Activated naive CD8-positive, alpha-beta T cell treated with anti-CD3 and anti-CD28 coated beads, Interleukin-2, amount 10 ng/mL, durations not matched to agents 7 days and 5 days (primary cell): ENCODE data around the gene B4GALT2. TPM values are rescaled to one million over a fixed set of nuclear protein-coding genes. Genes with fewer than 3 reads are reported as not detected.
A peak's percentile ranks its signal among the peaks of the same experiment; 100 is the strongest.

Experiments used
- ATAC-seq: fragments of 150-1000 bp; cut with Tn5 transposase; one replicate; pipeline ENCODE4 v1.10.0; 2021; ENCODE audit warnings: low read depth, moderate library complexity
- POLR2A ChIA-PET: fragments of 350-600 bp; sonication (Branson Sonifier 250); formaldehyde crosslinking; loops from one replicate; lab custom pipeline; 2021; ENCODE audit warnings: antibody characterized with exemption; lab: Charles Lee
- DNase-seq: peaks from one replicate; pipeline ENCODE4 v3.0.0; 2021
- H3K27ac Mint-ChIP-seq: one replicate; pipeline ENCODE4 v1.8.0; 2022; ENCODE audit warnings: mild to moderate bottlenecking, mixed read lengths
- H3K27me3 Mint-ChIP-seq: one replicate; pipeline ENCODE4 v1.8.0; 2022; ENCODE audit warnings: mild to moderate bottlenecking, moderate library complexity, mixed read lengths
- H3K36me3 Mint-ChIP-seq: one replicate; pipeline ENCODE4 v1.8.0; 2021; ENCODE audit warnings: mild to moderate bottlenecking, mixed read lengths
- H3K4me1 Mint-ChIP-seq: one replicate; pipeline ENCODE4 v1.8.0; 2021; ENCODE audit warnings: mixed read lengths
- H3K4me3 Mint-ChIP-seq: one replicate; pipeline ENCODE4 v1.8.0; 2022; ENCODE audit warnings: mild to moderate bottlenecking, moderate library complexity, mixed read lengths
- H3K9me3 Mint-ChIP-seq: one replicate; pipeline ENCODE4 v1.8.0; 2021; ENCODE audit warnings: mixed read lengths
- total RNA-seq, 2 experiments: library from RNA; stranded (reverse); gene quantifications; one replicate each; pipeline ENCODE4 v1.2.3, GENCODE V29; 2021

The B4GALT2 gene
- total RNA-seq, 2 experiments from 2014 or later = 12.5 to 13.3 TPM

DNA sequence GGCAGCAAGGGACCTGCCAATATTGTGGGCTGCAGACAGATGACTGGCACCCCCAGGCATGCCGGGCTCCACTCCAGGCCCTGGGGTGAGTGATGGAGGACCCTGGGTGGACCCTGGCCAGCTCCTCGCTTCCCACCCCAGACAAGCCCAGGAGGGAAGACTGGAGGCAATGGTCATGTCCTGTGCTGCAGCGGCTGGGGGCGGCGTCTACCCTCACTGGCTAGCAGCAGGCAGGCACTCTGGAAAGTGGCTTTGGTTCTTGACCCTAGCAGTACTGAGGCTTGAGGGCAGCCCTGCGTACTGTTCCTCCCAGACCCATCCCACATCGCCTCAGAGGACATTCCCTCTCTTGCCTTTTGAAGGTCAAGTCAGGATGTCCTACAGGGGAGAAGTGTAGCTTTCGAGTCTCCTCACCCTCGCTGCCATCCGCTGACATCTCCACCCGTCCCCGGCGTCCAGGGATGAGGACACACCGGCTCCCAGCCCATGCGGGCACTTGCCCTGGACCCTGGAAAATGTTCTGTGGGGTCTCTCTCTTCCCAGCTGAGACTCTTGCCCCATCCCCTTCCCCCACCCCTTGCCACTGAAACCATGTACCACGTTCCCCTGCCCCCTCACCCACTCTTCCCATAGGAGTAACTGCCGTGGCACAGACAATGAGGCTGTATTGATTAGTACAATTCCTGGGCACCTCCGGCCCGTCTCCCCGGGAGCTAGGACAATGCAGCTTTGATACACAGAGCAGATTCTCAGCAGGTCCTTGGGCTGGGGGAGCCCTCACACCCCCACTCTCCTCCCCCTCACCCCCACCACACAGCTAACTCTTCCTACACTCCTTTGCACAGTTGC is 37.3 kb downstream of the B4GALT2 start:
- ATAC-seq (no peak), DNase-seq (no peak)
- Mint-ChIP-seq H3K36me3 (no peaks in the 10 kb centered on the region), H3K27ac (no peak overlapping the region), H3K4me1 (peaks cover 10% of the 10 kb centered on the region), H3K9me3 (no peaks in the 10 kb centered on the region), H3K27me3 (peaks cover 3% of the 10 kb centered on the region), H3K4me3 (no peak overlapping the region)
- POLR2A ChIA-PET = no interaction called here

DNA sequence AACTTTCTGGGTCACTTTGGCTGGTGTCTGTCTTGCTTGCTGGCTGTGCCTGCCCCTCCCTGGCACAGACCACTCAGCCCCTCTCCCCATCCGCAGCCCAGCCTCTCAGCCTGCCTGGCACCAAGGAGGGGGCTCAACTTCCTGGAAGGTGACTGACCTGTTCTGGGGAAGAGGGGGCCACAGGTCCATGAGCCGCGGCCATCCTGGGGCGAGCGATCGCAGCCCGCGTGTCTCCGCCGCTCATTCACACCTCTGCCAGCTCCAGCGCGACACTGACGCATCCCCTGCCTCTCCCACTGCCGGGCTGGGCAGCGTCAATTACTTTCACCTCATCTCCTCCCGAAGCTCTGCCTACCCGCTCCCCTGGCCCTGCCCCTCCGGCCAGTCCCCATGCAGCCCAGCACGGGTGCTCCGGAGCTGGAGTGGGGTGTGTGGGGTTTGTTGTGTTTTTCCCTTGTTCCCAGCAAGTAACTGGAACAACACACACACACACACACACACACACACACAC is 37.9 kb downstream of the B4GALT2 start:
- POLR2A ChIA-PET = no interaction called here
- no peak for DNase-seq
- Mint-ChIP-seq H3K4me3 (no peak overlapping the region), H3K4me1 (peaks cover 10% of the 10 kb centered on the region), H3K27ac (no peak overlapping the region), H3K27me3 (peaks cover 3% of the 10 kb centered on the region), H3K9me3 (no peaks in the 10 kb centered on the region), H3K36me3 (no peaks in the 10 kb centered on the region)
- ATAC-seq = no peak

DNA sequence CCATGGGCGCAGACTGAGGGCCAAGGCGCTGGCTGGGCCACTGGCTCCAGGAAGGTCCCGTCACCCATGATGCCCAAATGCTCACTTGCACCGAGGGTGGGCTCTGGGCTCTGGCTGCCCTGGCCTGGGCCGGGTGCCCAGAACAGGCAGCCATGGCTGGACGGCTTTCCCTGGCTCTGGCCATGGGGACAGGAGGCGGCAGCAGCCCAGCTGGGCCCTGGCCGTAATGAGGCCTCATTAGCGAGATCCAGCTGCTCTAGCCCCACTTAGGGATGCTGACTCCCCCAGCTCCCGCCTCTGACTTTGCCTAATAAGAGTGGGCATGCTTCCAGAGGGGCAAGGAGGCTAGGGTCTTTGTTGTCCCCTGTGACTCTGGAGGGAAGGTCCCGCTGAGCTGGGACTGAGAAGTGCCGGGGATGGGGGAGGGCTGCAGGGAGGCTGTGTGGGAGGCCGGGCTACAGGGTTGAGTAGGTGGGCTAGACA is 40.5 kb downstream of the B4GALT2 start:
- H3K4me1 Mint-ChIP-seq = no peaks in the 10 kb centered on the region
- POLR2A ChIA-PET = no interaction called here
- no peak for ATAC-seq
- H3K4me3 Mint-ChIP-seq = no peak overlapping the region
- no peaks in the 10 kb centered on the region for H3K36me3 Mint-ChIP-seq
- H3K9me3 Mint-ChIP-seq = no peaks in the 10 kb centered on the region
- H3K27ac Mint-ChIP-seq = no peak overlapping the region
- no peak for DNase-seq
- peaks cover under 1% of the 10 kb centered on the region for H3K27me3 Mint-ChIP-seq

DNA sequence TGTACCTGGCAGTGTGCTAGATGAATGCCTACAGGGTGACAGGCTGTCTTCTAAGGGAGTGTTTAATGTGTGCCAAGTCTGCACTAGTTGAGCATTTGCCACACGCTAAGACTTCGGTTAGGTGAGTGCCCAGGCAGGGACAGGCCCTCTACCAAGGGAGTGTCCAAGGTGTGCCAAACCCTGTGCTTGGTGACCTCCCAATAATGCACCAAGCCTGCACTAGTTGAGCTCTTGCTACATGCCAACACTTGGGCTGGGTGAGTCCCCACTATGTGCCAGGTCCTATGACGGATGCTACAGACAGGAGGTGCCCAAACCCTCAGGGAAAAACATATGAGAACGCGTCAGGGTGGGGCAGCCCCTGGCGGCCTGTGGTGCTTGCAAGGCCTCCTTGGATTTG is 41.5 kb downstream of the B4GALT2 start:
- ATAC-seq (no peak), DNase-seq (no peak)
- H3K36me3 Mint-ChIP-seq = no peaks in the 10 kb centered on the region
- no peaks in the 10 kb centered on the region for H3K9me3 Mint-ChIP-seq
- POLR2A ChIA-PET = interaction anchor here (1.4 kb wide), 1 partner anchor 10 kb away, joined by 5 read pairs; the partner anchor contains the start of gene SLC6A9
- no peaks in the 10 kb centered on the region for H3K4me1 Mint-ChIP-seq
- H3K27ac Mint-ChIP-seq = no peak overlapping the region
- H3K27me3 Mint-ChIP-seq = no peaks in the 10 kb centered on the region
- no peak overlapping the region for H3K4me3 Mint-ChIP-seq

DNA sequence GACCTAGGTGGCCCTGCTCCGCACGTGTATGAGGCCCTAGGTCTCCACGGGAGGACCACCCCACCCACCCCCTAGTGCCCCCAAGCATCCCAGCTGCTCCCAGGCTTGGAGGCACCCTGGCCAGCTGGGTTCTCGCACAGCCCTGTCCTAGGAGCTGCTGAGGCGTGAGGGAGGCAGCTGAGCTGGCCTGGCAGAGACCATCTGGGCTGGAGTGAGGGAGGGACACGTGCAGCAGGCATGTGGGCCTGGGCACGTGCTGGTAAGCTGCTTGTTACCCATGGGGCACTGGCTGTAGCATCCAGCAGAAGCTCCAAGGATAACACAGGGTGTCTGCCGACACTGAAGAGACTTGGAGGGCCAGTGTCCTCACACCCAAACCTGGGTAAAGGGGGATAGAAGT is 42.1 kb downstream of the B4GALT2 start:
- H3K4me3 Mint-ChIP-seq = no peak overlapping the region
- no peaks in the 10 kb centered on the region for H3K4me1 Mint-ChIP-seq
- no peak for DNase-seq
- ATAC-seq = no peak
- H3K27me3 Mint-ChIP-seq = no peaks in the 10 kb centered on the region
- H3K9me3 Mint-ChIP-seq = no peaks in the 10 kb centered on the region
- H3K36me3 Mint-ChIP-seq = no peaks in the 10 kb centered on the region
- POLR2A ChIA-PET = interaction anchor here (1.4 kb wide), 1 partner anchor 10 kb away, joined by 5 read pairs; the partner anchor contains the start of gene SLC6A9
- no peak overlapping the region for H3K27ac Mint-ChIP-seq

DNA sequence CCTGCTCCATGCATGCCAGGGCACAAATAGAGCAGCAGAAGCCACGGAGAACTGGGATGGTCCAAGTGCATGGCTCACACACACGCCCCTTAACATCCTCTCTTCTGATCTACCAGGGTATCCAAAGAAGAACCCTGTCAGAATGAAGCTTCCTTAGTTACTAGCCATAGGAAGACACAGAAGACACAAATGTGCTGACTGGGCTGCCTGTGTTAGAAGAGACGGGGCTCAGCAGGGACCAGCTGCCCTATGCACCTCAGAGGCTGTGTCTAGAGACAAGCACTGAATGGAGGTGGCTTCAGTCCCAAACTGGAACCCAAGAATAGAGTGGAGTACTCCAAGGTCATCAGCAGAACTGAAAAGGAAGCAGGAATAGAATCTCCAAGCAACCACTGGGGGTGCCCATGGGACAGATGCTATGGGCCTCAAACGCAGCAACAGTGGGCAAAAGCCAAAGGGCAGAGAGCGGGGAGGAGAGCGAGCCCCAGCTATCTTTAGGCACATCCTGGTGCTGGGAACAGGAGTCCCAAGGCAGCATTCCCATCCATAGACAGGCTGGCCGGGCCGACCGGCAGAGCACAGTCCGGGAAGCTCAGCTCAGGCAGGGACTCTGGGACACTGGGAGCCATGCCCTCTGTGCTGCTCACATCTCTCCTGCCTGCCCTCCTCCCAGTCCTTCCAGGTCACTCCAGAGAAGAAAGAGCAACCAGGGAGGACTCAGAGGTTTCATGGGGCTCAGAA is 42.7 kb downstream of the B4GALT2 start:
- no peaks in the 10 kb centered on the region for H3K27me3 Mint-ChIP-seq
- H3K4me3 Mint-ChIP-seq = no peak overlapping the region
- no peaks in the 10 kb centered on the region for H3K4me1 Mint-ChIP-seq
- DNase-seq (no peak), ATAC-seq (no peak)
- no peaks in the 10 kb centered on the region for H3K36me3 Mint-ChIP-seq
- POLR2A ChIA-PET = interaction anchor here (1.4 kb wide), 1 partner anchor 9 kb away, joined by 5 read pairs; the partner anchor contains the start of gene SLC6A9
- H3K27ac Mint-ChIP-seq = no peak overlapping the region
- H3K9me3 Mint-ChIP-seq = no peaks in the 10 kb centered on the region

DNA sequence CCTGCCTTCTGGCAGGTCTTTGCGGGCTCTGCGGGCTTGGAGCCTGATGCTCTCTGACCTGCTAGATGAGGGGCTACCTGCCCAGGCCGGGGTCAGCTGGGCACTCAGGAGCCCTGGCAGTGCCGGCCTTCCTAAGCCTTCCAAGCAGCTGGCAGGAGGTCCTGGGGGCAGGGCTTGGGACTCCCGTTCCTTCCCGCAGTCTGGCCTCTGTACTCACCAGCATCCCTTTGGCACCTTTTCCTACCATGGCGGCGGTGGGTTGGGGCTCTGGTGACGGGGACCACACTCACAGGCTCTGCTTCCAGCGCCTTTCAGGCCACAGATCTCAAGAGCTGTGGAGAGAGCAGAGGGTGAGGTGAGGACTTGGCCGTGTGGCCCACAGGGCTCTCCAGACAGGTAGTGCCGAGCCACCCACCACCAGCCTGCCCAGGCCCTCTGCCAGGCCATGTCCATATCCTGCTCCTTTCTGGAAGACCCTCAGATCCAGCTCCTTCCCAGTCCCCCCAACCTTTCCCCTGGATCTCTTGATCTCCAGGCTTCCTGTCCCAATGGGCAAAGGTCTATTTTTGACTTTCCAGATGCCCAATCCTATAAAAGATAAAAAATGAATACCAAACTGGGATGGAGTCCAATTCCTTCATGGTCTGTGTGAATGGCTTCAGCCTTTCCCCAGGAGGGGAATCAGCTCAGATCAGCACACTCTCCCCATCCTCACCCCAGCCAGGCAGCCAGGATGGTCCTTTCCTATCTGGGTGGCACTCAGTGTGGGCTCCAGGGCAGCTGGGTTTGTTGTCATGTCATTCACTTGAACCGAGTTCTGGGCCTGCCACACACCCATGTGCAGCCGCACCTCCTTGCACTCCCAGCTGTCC is 45.3 kb downstream of the B4GALT2 start:
- Mint-ChIP-seq H3K36me3 (no peaks in the 10 kb centered on the region), H3K27me3 (no peaks in the 10 kb centered on the region), H3K9me3 (no peaks in the 10 kb centered on the region), H3K4me3 (no peak overlapping the region), H3K27ac (no peak overlapping the region), H3K4me1 (peaks cover 5% of the 10 kb centered on the region)
- POLR2A ChIA-PET = no interaction called here
- DNase-seq (no peak), ATAC-seq (no peak)

DNA sequence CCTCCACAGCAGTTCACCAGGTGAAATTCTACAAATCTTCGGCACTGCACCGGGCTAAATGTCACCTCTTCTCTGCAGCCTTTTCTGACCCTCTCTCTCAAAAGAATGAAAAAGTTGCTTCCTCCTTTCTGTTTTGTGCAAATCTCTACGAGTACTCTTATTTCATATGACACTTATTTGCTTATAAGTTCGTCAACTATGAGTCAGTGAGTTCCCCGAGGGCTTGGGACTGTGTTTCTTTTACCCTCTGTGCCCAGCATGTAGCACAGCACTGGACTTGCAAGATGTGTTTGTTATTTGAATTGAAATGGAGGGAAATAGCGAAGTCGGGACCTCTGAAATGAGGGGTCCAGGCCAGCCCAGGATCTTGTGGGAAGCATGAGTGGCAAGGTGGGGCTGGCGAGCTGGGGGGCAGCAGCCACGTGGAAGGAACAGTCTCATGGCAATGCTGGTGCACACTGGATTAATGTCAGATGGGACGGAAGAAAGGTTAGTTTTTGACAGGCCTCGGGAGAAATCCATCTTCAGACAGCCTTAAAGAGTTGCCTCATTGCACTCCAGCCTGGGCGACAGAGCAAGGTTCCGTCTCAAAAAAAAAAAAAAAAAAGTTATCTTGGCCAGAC is 46.0 kb downstream of the B4GALT2 start:
- no peaks in the 10 kb centered on the region for H3K27me3 Mint-ChIP-seq
- no peak overlapping the region for H3K27ac Mint-ChIP-seq
- no peak overlapping the region for H3K4me3 Mint-ChIP-seq
- no peak for ATAC-seq
- POLR2A ChIA-PET = no interaction called here
- H3K9me3 Mint-ChIP-seq = no peaks in the 10 kb centered on the region
- H3K4me1 Mint-ChIP-seq = peaks cover 9% of the 10 kb centered on the region
- no peaks in the 10 kb centered on the region for H3K36me3 Mint-ChIP-seq
- no peak for DNase-seq

DNA sequence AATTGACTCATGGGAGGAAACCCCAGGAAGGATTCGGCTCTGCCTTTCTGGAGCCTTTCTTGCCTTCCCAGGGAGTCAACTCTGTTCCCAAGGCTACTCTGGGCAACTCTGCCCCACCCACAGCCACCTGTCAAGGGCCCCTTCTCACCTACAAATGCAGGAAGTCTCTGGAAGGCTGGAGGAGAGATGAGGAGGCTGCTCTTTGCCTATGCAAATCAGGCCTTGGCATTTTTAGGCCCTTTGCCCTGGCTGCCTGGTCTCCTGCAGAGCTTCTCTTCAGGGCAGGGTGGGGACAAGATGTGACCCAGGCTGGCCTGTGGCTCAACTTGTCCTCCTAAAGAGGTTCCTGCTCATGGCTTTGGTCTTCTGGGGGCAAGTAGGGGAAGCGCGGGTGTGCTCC is 46.8 kb downstream of the B4GALT2 start:
- Mint-ChIP-seq H3K4me1 (peaks cover 9% of the 10 kb centered on the region), H3K27ac (no peak overlapping the region), H3K27me3 (no peaks in the 10 kb centered on the region), H3K4me3 (no peak overlapping the region), H3K36me3 (no peaks in the 10 kb centered on the region), H3K9me3 (no peaks in the 10 kb centered on the region)
- ATAC-seq = no peak
- POLR2A ChIA-PET = no interaction called here
- DNase-seq = no peak

DNA sequence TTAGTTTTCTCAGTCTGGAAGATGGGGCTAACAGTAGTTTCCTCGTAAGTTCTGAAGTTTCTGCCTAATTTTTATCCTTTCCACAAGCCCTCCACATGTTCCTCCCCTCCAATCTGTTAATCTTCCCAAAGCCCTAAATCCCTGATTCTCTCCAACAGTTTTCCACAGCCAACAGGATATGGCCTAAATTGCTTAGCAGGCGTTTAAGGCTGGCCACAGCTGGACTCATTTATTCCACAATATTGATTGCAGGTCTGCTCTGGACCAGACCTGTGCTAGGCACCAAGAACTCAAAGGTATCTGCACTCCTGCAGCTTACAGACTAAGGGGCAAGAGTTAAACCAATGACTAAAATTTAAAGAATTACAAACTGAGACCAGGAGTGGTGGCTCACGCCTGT is 48.3 kb downstream of the B4GALT2 start:
- no peak for ATAC-seq
- Mint-ChIP-seq H3K4me3 (no peak overlapping the region), H3K27ac (peak overlapping the region; percentile 28), H3K4me1 (peaks cover 12% of the 10 kb centered on the region), H3K36me3 (no peaks in the 10 kb centered on the region), H3K9me3 (no peaks in the 10 kb centered on the region), H3K27me3 (no peaks in the 10 kb centered on the region)
- POLR2A ChIA-PET = no interaction called here
- no peak for DNase-seq

DNA sequence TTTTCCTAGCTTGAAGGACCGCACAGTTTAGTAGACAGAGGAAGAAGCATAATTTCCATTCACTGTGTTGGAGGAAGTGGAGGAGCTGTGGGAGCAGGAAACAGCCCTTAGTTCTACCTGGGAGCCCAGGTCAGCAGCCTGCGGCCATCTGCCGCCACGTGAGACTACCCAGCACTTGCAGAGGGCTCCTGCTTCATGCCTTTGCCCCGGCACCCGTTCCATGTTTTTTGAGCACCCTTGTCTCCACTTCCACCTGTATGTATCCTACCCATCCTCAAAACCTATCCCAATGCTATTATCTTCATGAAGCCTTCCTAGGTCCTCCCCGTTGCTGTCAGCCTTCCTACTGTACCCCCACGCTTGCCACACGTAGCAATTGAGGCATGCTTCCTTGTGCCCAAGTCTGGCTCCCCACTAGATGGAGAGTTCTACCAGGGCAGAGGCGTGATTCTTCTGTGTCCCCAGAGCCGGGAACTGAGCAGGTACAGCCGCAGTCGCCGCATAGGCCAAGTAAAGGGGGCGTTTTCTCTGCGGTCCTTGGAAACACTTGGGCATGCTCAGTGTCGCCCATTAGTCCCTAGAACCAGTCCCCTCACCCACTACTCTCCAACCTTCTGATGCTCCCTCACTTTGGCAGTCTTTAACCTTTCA is 50.4 kb downstream of the B4GALT2 start:
- POLR2A ChIA-PET = interaction anchor here (0.6 to 2.3 kb wide), 3 partner anchors 20 to 380 kb away, joined by 3 to 6 read pairs (median 3); partner anchors contain the start of genes ATP6V0B and KDM4A
- H3K9me3 Mint-ChIP-seq = no peaks in the 10 kb centered on the region

More for the DNA sequence above, 50.4 kb downstream of the B4GALT2 start:
- Mint-ChIP-seq H3K36me3 (no peaks in the 10 kb centered on the region), H3K4me1 (peaks cover 12% of the 10 kb centered on the region), H3K4me3 (peak overlapping the region; percentile 98), H3K27ac (peak overlapping the region; percentile 95), H3K27me3 (no peaks in the 10 kb centered on the region)
- DNase-seq = no peak
- ATAC-seq = peak; percentile 14
